Hematopoietic multipotent progenitor cell treated with erythropoietin and hydrocortisone succinate and interleukin-3 and kit ligand, for 8 days (in vitro differentiated cells): ENCODE data around the gene TRIM8.

Experiments used
- DNase-seq: peaks from one replicate; pipeline ENCODE4 v3.0.0-alpha.2; 2015

The TRIM8 gene

GRCh38 chr10:102633848-102634247 lies 10.4 kb upstream of the TRIM8 start:
- DNase-seq, result peak; percentile 45

GRCh38 chr10:102634686-102635085 lies 9.6 kb upstream of the TRIM8 start:
- DNase-seq, result no peak

GRCh38 chr10:102635377-102635776 lies 8.9 kb upstream of the TRIM8 start:
- no peak for DNase-seq

GRCh38 chr10:102639537-102639936 lies 4.7 kb upstream of the TRIM8 start:
- peak; percentile 25 for DNase-seq

GRCh38 chr10:102641402-102641801 lies 2.9 kb upstream of the TRIM8 start:
- DNase-seq, result no peak

GRCh38 chr10:102641880-102642735 lies 2.2 kb upstream of the TRIM8 start:
- peak; percentile 97 for DNase-seq

- DNase-seq, result peak; percentile 48
Observed at GRCh38 chr10:102642736-102643335, 1.4 kb upstream of the TRIM8 start.

- peak; percentile 80 for DNase-seq
Observed at GRCh38 chr10:102643336-102644065, 778 bp upstream of the TRIM8 start.

GRCh38 chr10:102644646-102645387 lies 538 bp downstream of the TRIM8 start:
- peak; percentile 84 for DNase-seq

GRCh38 chr10:102645388-102645740 lies 1.1 kb downstream of the TRIM8 start:
- DNase-seq, result peak; percentile 64

- DNase-seq, result peak; percentile 92
Observed at GRCh38 chr10:102645741-102646609, 1.7 kb downstream of the TRIM8 start.

- no peak for DNase-seq
Observed at GRCh38 chr10:102646610-102647442, 2.5 kb downstream of the TRIM8 start.

- DNase-seq, result no peak
Observed at GRCh38 chr10:102647443-102648268, 3.4 kb downstream of the TRIM8 start.

GRCh38 chr10:102648269-102648888 lies 4.1 kb downstream of the TRIM8 start:
- no peak for DNase-seq

- DNase-seq, result no peak
Observed at GRCh38 chr10:102648889-102649796, 4.9 kb downstream of the TRIM8 start.

- DNase-seq, result no peak
Observed at GRCh38 chr10:102649797-102650654, 5.7 kb downstream of the TRIM8 start.

- DNase-seq, result no peak
Observed at GRCh38 chr10:102650655-102651454, 6.6 kb downstream of the TRIM8 start.
